Measurements from ENCODE around the gene NEK11. TPM values are rescaled to one million over a fixed set of nuclear protein-coding genes. Genes with fewer than 3 reads are reported as not detected.

The NEK11 gene
- total RNA-seq, 1 donor from 2014 or later = 8.1 TPM

GRCh38 chr3:131323792-131324191 lies 297.1 kb downstream of the NEK11 start:
- TF ChIP-seq CTCF (IDR thresholded peaks at IDR 0.05) (no peak), EZH2phosphoT487 (IDR thresholded peaks at IDR 0.05) (no peak), EZH2 (IDR thresholded peaks at IDR 0.05) (no peak)
- H3K27ac Mint-ChIP-seq = peak overlapping the region; percentile 7
- no peak overlapping the region for H3K4me3 Mint-ChIP-seq
- no peaks in the 10 kb centered on the region for H3K9me3 ChIP-seq (ENCODE audit: low read depth)
- no peak for DNase-seq (ENCODE audit: low spot score)
- H4K20me1 ChIP-seq (ENCODE audit: low read depth) = no peaks in the 10 kb centered on the region
- H3K27ac ChIP-seq = no peak overlapping the region
- H3K36me3 Mint-ChIP-seq = no peaks in the 10 kb centered on the region
- H3K27me3 Mint-ChIP-seq (ENCODE audit: insufficient read depth, low read depth) = peaks cover 2% of the 10 kb centered on the region
- no peak overlapping the region for H3K9ac ChIP-seq
- peaks cover 9% of the 10 kb centered on the region for H3K4me1 ChIP-seq
- no peaks in the 10 kb centered on the region for H3F3A ChIP-seq (ENCODE audit: low read depth)
- no peaks in the 10 kb centered on the region for H3K9me3 Mint-ChIP-seq
- no peak overlapping the region for H3K4me3 ChIP-seq
- H3K27me3 ChIP-seq = no peaks in the 10 kb centered on the region
- peaks cover 12% of the 10 kb centered on the region for H3K4me1 Mint-ChIP-seq
- no peaks in the 10 kb centered on the region for H3K79me2 ChIP-seq (ENCODE audit: low read depth)
- no peak overlapping the region for H3K4me2 ChIP-seq
- H3K36me3 ChIP-seq = no peaks in the 10 kb centered on the region
- no peak overlapping the region for H2AFZ ChIP-seq (replicated peaks)

GRCh38 chr3:131324923-131325322 lies 298.2 kb downstream of the NEK11 start:
- H3K27me3 ChIP-seq = no peaks in the 10 kb centered on the region
- H3K9me3 Mint-ChIP-seq = peaks cover under 1% of the 10 kb centered on the region
- no peak overlapping the region for H3K4me3 ChIP-seq
- TF ChIP-seq CTCF (IDR thresholded peaks at IDR 0.05) = no peak
- no peaks in the 10 kb centered on the region for H4K20me1 ChIP-seq (ENCODE audit: low read depth)
- no peak overlapping the region for H3K4me2 ChIP-seq
- H3K9ac ChIP-seq = no peak overlapping the region
- DNase-seq (ENCODE audit: low spot score) = no peak
- peaks cover 2% of the 10 kb centered on the region for H3K27me3 Mint-ChIP-seq (ENCODE audit: insufficient read depth, low read depth)
- H3K4me1 ChIP-seq = peaks cover 9% of the 10 kb centered on the region
- H3K9me3 ChIP-seq (ENCODE audit: low read depth) = no peaks in the 10 kb centered on the region
- H3K27ac Mint-ChIP-seq = no peak overlapping the region
- H3F3A ChIP-seq (ENCODE audit: low read depth) = no peaks in the 10 kb centered on the region
- H3K27ac ChIP-seq = no peak overlapping the region
- no peaks in the 10 kb centered on the region for H3K79me2 ChIP-seq (ENCODE audit: low read depth)
- H2AFZ ChIP-seq (replicated peaks) = no peak overlapping the region
- no peaks in the 10 kb centered on the region for H3K36me3 Mint-ChIP-seq
- no peak overlapping the region for H3K4me3 Mint-ChIP-seq
- H3K4me1 Mint-ChIP-seq = peaks cover 12% of the 10 kb centered on the region
- H3K36me3 ChIP-seq = no peaks in the 10 kb centered on the region

GRCh38 chr3:131326307-131326706 lies 299.6 kb downstream of the NEK11 start:
- Histone ChIP-seq H2AFZ (replicated peaks) (no peak overlapping the region), H4K20me1 (ENCODE audit: low read depth) (no peaks in the 10 kb centered on the region), H3K36me3 (no peaks in the 10 kb centered on the region), H3F3A (ENCODE audit: low read depth) (no peaks in the 10 kb centered on the region), H3K79me2 (ENCODE audit: low read depth) (no peaks in the 10 kb centered on the region), H3K27me3 (no peaks in the 10 kb centered on the region), H3K9me3 (ENCODE audit: low read depth) (no peaks in the 10 kb centered on the region), H3K27ac (no peak overlapping the region), H3K4me2 (no peak overlapping the region), H3K4me1 (peaks cover 9% of the 10 kb centered on the region), H3K4me3 (no peak overlapping the region), H3K9ac (no peak overlapping the region)
- H3K4me3 Mint-ChIP-seq = no peak overlapping the region
- no peak overlapping the region for H3K27ac Mint-ChIP-seq
- H3K4me1 Mint-ChIP-seq = peaks cover 12% of the 10 kb centered on the region
- peaks cover 9% of the 10 kb centered on the region for H3K9me3 Mint-ChIP-seq
- no peak for TF ChIP-seq EZH2 (IDR thresholded peaks at IDR 0.05)
- H3K27me3 Mint-ChIP-seq (ENCODE audit: insufficient read depth, low read depth) = peaks cover 2% of the 10 kb centered on the region
- peaks cover 2% of the 10 kb centered on the region for H3K36me3 Mint-ChIP-seq
- DNase-seq (ENCODE audit: low spot score) = no peak

GRCh38 chr3:131328721-131329120 lies 302.0 kb downstream of the NEK11 start:
- Histone ChIP-seq H3K4me3 (no peak overlapping the region), H3K9ac (no peak overlapping the region), H3K36me3 (no peaks in the 10 kb centered on the region), H3K4me2 (no peak overlapping the region), H3K4me1 (no peaks in the 10 kb centered on the region), H4K20me1 (ENCODE audit: low read depth) (no peaks in the 10 kb centered on the region), H3K27ac (no peak overlapping the region), H3K79me2 (ENCODE audit: low read depth) (no peaks in the 10 kb centered on the region), H3F3A (ENCODE audit: low read depth) (no peaks in the 10 kb centered on the region), H3K27me3 (no peaks in the 10 kb centered on the region), H3K9me3 (ENCODE audit: low read depth) (no peaks in the 10 kb centered on the region), H2AFZ (replicated peaks) (no peak overlapping the region)
- peaks cover 2% of the 10 kb centered on the region for H3K27me3 Mint-ChIP-seq (ENCODE audit: insufficient read depth, low read depth)
- H3K4me1 Mint-ChIP-seq = peaks cover 4% of the 10 kb centered on the region
- H3K36me3 Mint-ChIP-seq = peaks cover 2% of the 10 kb centered on the region
- H3K27ac Mint-ChIP-seq = peak overlapping the region; percentile 34
- no peak overlapping the region for H3K4me3 Mint-ChIP-seq
- DNase-seq (ENCODE audit: low spot score) = no peak
- TF ChIP-seq EZH2 (IDR thresholded peaks at IDR 0.05) (no peak), EZH2phosphoT487 (IDR thresholded peaks at IDR 0.05) (no peak), CTCF (IDR thresholded peaks at IDR 0.05) (no peak)
- H3K9me3 Mint-ChIP-seq = peaks cover 13% of the 10 kb centered on the region
